Adrenal gland (tissue), 5 donors: ENCODE data around the gene ALKBH5.

Experiments used
- POLR2A ChIP-seq, 2 donors: fragments of 450-650 bp; IDR thresholded peaks; one replicate each; pipeline ENCODE4 v1.6.1; 2017; ENCODE audit warnings: antibody characterized with exemption in 2 of 2, mild to moderate bottlenecking in 2 of 2, moderate library complexity in 1 of 2
- TF ChIP-seq, protein P1 (sequence below), 6 experiments: fragments of 450-650 bp in 4 of 6; fragments of 200-600 bp in 2 of 6; sonication (generic) in 1 of 6; IDR thresholded peaks; 1 replicate in 5 of 6; 2 replicates in 1 of 6; pipeline versions ENCODE4 v1.5.1 to v1.8.0; 2016 to 2021; ENCODE audit warnings: antibody characterized with exemption in 6 of 6, mild to moderate bottlenecking in 2 of 6, moderate library complexity in 1 of 6
- donor health status: DM: no; HTN: no; CAD: no.

DNA sequence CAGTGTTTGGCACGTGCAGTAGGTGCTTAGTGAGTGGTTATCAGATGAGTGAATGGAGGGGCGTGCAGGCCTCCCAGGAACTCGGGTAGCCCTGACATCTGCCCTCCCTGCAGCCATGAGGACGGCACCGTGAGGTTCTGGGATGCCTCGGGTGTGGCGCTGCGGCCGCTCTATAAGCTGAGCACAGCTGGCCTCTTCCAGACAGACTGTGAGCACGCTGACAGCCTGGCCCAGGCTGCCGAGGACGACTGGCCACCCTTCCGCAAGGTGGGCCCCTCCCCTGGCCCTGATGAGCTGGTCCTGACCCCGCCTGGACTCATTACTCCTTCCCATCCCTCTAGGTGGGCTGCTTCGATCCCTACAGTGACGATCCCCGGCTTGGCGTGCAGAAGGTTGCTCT, 52.9 kb downstream of the ALKBH5 start:
- no peak for TF ChIP-seq POLR2A (IDR thresholded peaks at IDR 0.05)
- TF ChIP-seq, protein P1, sequence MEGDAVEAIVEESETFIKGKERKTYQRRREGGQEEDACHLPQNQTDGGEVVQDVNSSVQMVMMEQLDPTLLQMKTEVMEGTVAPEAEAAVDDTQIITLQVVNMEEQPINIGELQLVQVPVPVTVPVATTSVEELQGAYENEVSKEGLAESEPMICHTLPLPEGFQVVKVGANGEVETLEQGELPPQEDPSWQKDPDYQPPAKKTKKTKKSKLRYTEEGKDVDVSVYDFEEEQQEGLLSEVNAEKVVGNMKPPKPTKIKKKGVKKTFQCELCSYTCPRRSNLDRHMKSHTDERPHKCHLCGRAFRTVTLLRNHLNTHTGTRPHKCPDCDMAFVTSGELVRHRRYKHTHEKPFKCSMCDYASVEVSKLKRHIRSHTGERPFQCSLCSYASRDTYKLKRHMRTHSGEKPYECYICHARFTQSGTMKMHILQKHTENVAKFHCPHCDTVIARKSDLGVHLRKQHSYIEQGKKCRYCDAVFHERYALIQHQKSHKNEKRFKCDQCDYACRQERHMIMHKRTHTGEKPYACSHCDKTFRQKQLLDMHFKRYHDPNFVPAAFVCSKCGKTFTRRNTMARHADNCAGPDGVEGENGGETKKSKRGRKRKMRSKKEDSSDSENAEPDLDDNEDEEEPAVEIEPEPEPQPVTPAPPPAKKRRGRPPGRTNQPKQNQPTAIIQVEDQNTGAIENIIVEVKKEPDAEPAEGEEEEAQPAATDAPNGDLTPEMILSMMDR (IDR thresholded peaks at IDR 0.05): no peak
